ENCODE measurements around the gene GNA14.

GNA14 gene

GRCh38 chr9:77543131-77543822, 104.8 kb downstream of the GNA14 start:
- no peak for DNase-seq (ENCODE audit: low read depth in 1 of 2, low spot score in 1 of 2)

DNA sequence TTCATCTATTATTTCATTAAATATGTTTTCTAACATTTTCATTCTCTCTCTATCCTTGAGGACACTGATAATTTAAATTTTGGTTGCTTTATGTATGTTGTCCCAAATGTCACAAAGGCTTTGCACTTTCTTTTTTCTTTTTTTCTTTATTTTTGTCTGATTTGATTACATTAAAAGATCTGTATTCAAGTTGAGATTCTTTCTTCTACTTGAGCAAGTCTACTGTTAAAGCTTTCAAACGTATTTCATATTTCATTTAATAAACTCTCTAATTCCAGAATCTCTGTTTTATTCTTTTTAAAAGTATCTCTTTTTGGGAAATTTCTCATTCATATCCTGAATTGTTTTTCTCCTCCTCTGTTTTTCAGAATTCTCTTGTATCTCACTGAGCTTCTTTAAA, 106.5 kb downstream of the GNA14 start:
- no peak for DNase-seq (ENCODE audit: low read depth in 1 of 2, low spot score in 1 of 2)

- DNase-seq (ENCODE audit: low read depth in 1 of 2, low spot score in 1 of 2), result no peak
Measured at GRCh38 chr9:77541055-77541454, 107.1 kb downstream of the GNA14 start.

DNA sequence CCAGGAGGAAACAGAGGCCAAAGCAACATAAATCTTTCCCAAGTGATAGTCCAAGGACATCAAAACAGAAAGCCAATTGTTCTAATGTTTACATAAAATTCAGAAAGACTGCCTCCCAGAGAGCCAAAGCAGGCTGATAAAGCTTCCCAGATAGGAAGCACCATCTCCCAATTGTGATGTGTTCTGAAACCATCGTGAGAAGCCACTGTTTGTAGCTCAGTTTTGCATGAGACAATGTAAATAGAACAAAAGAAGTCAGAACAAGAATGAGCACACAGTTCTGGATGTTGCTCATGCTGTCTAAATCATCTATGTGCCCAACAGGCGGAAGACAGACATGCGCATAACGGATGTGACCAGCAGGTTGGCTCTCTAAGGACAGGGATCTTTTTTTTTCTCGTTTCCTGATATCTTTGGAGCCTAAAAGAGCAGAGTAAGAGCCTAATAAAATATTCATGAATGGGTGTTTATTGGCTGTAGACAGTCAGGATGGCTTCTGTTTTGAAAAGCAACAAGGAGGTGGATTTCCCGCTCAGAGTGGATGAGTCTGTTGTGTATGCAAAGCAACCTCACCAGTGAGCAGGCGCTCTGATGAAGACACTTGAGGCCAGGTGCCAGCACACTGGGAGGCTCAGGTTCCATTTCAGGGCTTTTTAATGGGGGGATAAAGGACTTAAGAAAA, 113.6 kb downstream of the GNA14 start:
- DNase-seq (ENCODE audit: low read depth in 1 of 2, low spot score in 1 of 2), result no peak

DNA sequence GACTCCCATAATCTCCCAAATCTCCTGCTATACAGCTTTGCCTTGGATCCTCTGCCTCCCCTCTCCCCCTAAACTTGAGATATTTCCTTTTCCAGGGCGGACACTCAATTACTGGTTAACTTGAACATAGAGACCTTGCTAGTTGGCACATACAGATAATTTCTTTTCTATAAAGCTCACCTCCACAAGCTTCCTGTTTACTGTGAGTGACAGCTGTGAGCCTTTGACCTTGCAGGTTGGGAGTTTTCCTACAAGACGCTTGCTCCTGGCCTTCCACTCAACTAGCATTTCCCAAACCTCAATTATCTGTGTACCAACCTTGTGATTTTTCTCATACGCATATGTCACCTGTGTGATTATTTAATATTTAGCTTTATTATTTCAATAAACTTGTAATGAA, 114.5 kb downstream of the GNA14 start:
- DNase-seq (ENCODE audit: low read depth in 1 of 2, low spot score in 1 of 2), result no peak

GRCh38 chr9:77532607-77533006, 115.5 kb downstream of the GNA14 start:
- DNase-seq (ENCODE audit: low read depth in 1 of 2, low spot score in 1 of 2), result no peak

GRCh38 chr9:77531400-77531799, 116.7 kb downstream of the GNA14 start:
- no peak for DNase-seq (ENCODE audit: low read depth in 1 of 2, low spot score in 1 of 2)

- DNase-seq (ENCODE audit: low read depth in 1 of 2, low spot score in 1 of 2), result no peak
Measured at GRCh38 chr9:77523891-77524290, 124.2 kb downstream of the GNA14 start.

DNA sequence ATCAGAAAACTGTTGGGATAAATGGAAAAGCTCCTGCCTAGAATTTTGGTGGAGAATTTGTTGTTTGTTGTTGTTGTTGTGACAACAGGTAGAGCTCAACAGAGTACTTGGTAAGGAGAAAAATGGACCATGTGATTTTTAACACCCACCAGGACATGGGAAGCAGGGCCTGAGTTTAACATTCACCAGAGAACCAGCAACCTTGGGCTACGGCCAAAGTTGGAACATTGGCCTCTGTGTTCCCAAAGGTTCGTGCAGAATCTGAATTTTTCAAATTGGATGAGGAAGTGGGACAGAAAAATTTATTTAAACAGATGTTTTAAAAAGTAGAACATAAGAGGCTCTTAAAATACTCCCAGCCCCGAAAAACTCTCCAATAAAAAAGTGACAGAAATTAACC, 127.0 kb downstream of the GNA14 start:
- DNase-seq (ENCODE audit: low read depth in 1 of 2, low spot score in 1 of 2), result no peak

DNA sequence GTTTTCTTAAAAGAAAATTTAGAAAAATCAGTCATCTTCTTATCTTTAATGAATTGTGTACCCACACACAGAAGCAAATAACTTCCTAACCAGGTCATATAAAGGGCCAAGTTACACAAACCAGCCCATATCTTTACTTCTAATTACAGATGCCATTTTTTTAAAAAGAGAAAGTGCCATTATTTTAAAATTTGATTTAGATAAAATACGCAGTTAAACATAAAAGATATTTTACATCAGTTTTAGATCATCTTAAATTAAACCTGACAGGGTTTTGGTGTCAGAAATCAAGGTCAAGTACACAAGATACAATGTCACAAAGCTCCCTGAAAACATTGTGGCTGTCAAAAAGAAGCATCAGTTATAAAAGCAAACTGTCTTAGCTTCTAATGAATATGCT, 129.4 kb downstream of the GNA14 start:
- DNase-seq (ENCODE audit: low read depth in 1 of 2, low spot score in 1 of 2), result no peak

GRCh38 chr9:77516781-77517180, 131.3 kb downstream of the GNA14 start:
- no peak for DNase-seq (ENCODE audit: low read depth in 1 of 2, low spot score in 1 of 2)

GRCh38 chr9:77514886-77515711, 133.0 kb downstream of the GNA14 start:
- DNase-seq (ENCODE audit: low read depth in 1 of 2, low spot score in 1 of 2), result no peak

DNA sequence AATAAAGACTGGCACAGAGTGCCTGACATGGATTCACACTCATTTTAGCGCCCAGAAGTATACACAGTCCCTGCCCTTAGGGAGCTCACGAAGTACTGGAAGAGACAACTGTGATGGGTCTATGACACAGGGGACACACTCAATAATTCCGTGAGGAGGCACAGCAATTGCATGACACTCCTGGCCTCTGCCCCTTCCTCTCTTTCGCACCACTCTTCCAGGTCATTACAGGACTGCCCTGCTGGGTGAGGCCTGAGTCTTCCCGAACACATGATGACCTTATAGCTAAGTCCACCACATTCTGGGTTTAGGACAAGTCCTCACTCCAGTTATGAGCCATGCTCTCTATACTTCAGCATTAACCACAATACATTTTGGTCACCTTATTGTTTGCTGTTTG, 134.7 kb downstream of the GNA14 start:
- DNase-seq (ENCODE audit: low read depth in 1 of 2, low spot score in 1 of 2), result no peak

- no peak for DNase-seq (ENCODE audit: low read depth in 1 of 2, low spot score in 1 of 2)
Measured at GRCh38 chr9:77512876-77513275, 135.2 kb downstream of the GNA14 start.

GRCh38 chr9:77511525-77511924, 136.6 kb downstream of the GNA14 start:
- DNase-seq (ENCODE audit: low read depth in 1 of 2, low spot score in 1 of 2), result no peak

GRCh38 chr9:77510666-77511065, 137.5 kb downstream of the GNA14 start:
- no peak for DNase-seq (ENCODE audit: low read depth in 1 of 2, low spot score in 1 of 2)

- no peak for DNase-seq (ENCODE audit: low read depth in 1 of 2, low spot score in 1 of 2)
Measured at GRCh38 chr9:77508396-77508795, 139.7 kb downstream of the GNA14 start.

DNA sequence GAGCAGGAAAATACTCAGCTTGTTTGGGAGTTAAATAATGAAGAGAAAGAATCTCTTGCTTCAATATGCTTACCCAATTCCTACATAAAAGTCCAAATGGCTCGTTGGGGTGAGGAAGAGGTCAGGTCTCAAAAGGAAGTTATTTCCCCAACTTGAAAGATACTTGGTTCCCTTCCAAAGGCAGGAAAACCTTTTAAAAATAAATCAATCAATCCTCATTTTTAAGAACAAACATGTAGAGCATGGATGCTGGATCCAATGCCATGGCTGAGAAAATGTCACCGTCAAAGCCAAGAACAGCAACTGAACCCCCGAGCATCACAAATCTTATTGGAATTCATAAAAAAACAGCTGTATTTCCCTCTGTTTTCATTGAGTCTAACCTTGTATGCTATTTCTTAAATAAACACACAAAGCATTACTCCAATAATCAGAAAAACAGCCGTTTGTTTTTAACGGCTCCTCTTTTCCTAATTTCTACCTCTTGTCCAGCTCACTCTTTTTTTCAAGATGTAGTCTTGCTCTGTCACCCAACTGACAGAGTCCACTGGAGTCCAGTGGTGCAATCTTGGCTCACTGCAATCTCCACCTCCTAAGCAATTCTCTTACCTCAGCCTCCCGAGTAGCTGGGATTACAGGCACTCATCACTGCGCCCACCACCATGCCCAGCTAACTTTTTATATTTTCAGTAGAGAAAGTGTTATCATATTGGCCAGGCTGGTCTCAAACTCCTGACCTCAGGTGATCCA, 140.7 kb downstream of the GNA14 start:
- DNase-seq (ENCODE audit: low read depth in 1 of 2, low spot score in 1 of 2), result no peak

DNA sequence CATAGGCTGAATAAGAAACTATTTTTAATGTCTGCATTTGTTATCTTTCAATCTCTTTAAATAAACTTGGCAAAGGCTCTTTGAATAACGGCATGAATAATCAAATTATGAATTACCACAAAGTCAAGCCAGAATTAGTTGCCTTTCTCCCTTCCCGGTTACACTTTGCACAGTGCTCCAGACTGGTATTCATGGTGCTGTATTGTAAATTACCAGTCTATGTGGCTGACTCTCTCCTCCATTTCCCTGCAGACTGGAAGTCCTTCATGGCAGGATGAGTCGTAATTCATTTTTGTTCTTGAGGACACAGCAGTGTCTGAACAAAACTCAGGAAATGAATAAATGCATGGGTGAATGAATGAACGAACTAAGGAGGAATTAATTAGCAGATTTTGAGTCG, 142.9 kb downstream of the GNA14 start:
- DNase-seq (ENCODE audit: low read depth in 1 of 2, low spot score in 1 of 2), result no peak

DNA sequence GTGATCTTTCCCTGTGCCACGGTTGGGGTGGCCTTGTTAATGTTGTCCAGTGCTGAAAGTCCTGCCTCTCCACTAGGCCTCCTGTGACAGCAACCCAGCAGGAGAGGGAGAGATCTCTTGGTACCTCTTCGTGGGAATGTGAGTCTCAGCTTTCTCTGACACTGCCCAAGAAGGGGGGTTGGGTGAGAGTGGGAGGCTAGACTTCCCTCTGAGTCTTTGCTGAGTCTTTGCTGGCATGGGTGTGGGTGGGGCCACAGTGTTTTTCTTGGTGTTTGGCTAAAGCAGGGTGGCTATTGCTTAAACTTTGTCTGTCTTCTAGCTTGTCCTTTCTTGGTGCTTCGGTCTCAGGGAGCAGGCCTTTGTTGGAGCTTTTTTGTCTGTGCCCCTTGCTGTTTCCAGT, 145.6 kb downstream of the GNA14 start:
- DNase-seq (ENCODE audit: low read depth in 1 of 2, low spot score in 1 of 2), result no peak

GRCh38 chr9:77498891-77499290, 149.2 kb downstream of the GNA14 start:
- no peak for DNase-seq (ENCODE audit: low read depth in 1 of 2, low spot score in 1 of 2)
